Neuronal stem cell (in vitro differentiated cells): ENCODE measurements around the gene TUSC7.

ENCODE experiments used
- DNase-seq: peaks from one replicate; pipeline ENCODE4 v3.0.0-alpha.2; 2013; ENCODE audit warnings: low spot score
- H2AFZ ChIP-seq: one replicate; pipeline ENCODE4 v1.6.1; 2013; ENCODE audit warnings: mild to moderate bottlenecking, low read length, inconsistent platforms
- H2AK5ac ChIP-seq: 2 replicates; pipeline ENCODE4 v1.6.1; 2013; ENCODE audit warnings: low read depth, mild to moderate bottlenecking, inconsistent platforms, low read length, moderate library complexity, mixed read lengths
- H2BK120ac ChIP-seq: 2 replicates; pipeline ENCODE4 v1.6.1; 2013; ENCODE audit warnings: low read depth, mild to moderate bottlenecking, inconsistent platforms, low read length, moderate library complexity, mixed read lengths
- H2BK12ac ChIP-seq: one replicate; pipeline ENCODE4 v1.6.1; 2013; ENCODE audit warnings: low read length, inconsistent platforms
- H2BK15ac ChIP-seq: 2 replicates; pipeline ENCODE4 v1.6.1; 2013; ENCODE audit warnings: mild to moderate bottlenecking, low read length, inconsistent platforms, mixed read lengths
- H2BK5ac ChIP-seq: one replicate; pipeline ENCODE4 v1.6.1; 2013; ENCODE audit warnings: inconsistent platforms, mild to moderate bottlenecking, low read length, moderate library complexity
- H3K14ac ChIP-seq: one replicate; pipeline ENCODE4 v1.6.1; 2013; ENCODE audit warnings: low read length, inconsistent platforms
- H3K18ac ChIP-seq: 2 replicates; pipeline ENCODE4 v1.6.1; 2013; ENCODE audit warnings: low read length, inconsistent platforms
- H3K23ac ChIP-seq: 2 replicates; pipeline ENCODE4 v1.6.1; 2013; ENCODE audit warnings: low read depth, mild to moderate bottlenecking, mixed read lengths, low read length, inconsistent platforms; ENCODE audit not compliant: poor library complexity
- H3K27ac ChIP-seq: replicated peaks from 3 replicates; pipeline ENCODE4 v1.5.1; 2013; ENCODE audit warnings: low read length, inconsistent platforms
- H3K27me3 ChIP-seq, 3 experiments: 2 replicates each; pipeline ENCODE4 v1.6.1; 2013; ENCODE audit warnings: low read length in 3 of 3, mild to moderate bottlenecking in 2 of 3, inconsistent platforms in 1 of 3, low read depth in 1 of 3, mixed read lengths in 1 of 3, moderate library complexity in 1 of 3; ENCODE audit not compliant: control insufficient read depth in 3 of 3, insufficient read depth in 3 of 3
- H3K36me3 ChIP-seq, 2 donors: replicated peaks in 1 of 2; 2 replicates each; pipeline ENCODE4 v1.6.1; 2013; ENCODE audit warnings: low read length in 2 of 2; ENCODE audit not compliant: control insufficient read depth in 2 of 2, insufficient read depth in 2 of 2
- H3K4ac ChIP-seq: 2 replicates; pipeline ENCODE4 v1.6.1; 2013; ENCODE audit warnings: inconsistent platforms, mild to moderate bottlenecking, low read length, moderate library complexity
- H3K4me1 ChIP-seq, 2 donors: 1 replicate in 1 of 2; 2 replicates in 1 of 2; pipeline ENCODE4 v1.6.1; 2013; ENCODE audit warnings: low read length in 2 of 2, low read depth in 1 of 2; ENCODE audit not compliant: control insufficient read depth in 2 of 2, insufficient read depth in 1 of 2
- H3K4me2 ChIP-seq: one replicate; pipeline ENCODE4 v1.6.1; 2013; ENCODE audit warnings: mild to moderate bottlenecking, low read length, inconsistent platforms; ENCODE audit not compliant: insufficient read depth, poor library complexity, severe bottlenecking
- H3K4me3 ChIP-seq, 2 donors: 2 replicates each; pipeline ENCODE4 v1.5.1; 2013; ENCODE audit warnings: low read length in 2 of 2, mild to moderate bottlenecking in 2 of 2, inconsistent platforms in 1 of 2, moderate library complexity in 1 of 2
- H3K79me1 ChIP-seq: one replicate; pipeline ENCODE4 v1.6.1; 2013; ENCODE audit warnings: low read depth, mild to moderate bottlenecking, inconsistent platforms, low read length, moderate library complexity
- H3K9ac ChIP-seq: one replicate; pipeline ENCODE4 v1.6.1; 2013; ENCODE audit warnings: mild to moderate bottlenecking, low read depth, low read length, inconsistent platforms; ENCODE audit not compliant: poor library complexity
- H3K9me3 ChIP-seq, 2 donors: replicated peaks in 1 of 2; 2 replicates each; pipeline versions ENCODE3 to v1.6.1; 2013; ENCODE audit warnings: low read length in 2 of 2, mild to moderate bottlenecking in 2 of 2, inconsistent platforms in 1 of 2, low read depth in 1 of 2, mixed read lengths in 1 of 2, moderate library complexity in 1 of 2; ENCODE audit not compliant: control insufficient read depth in 2 of 2, insufficient read depth in 1 of 2
- H4K8ac ChIP-seq: one replicate; pipeline ENCODE4 v1.6.1; 2013; ENCODE audit warnings: low read depth, mild to moderate bottlenecking, inconsistent platforms, low read length, moderate library complexity
- H4K91ac ChIP-seq: one replicate; pipeline ENCODE4 v1.6.1; 2013; ENCODE audit warnings: low read length, low read depth, mild to moderate bottlenecking, inconsistent platforms; ENCODE audit not compliant: poor library complexity
- WGBS, 2 donors: extraction: QIAGEN DNeasy Blood & Tissue Kit; methylation state at CpG; one replicate each; pipeline ENCODE4 v1.1.7; 2013; ENCODE audit warnings: missing lambda C conversion rate in 2 of 2, mixed read lengths in 1 of 2; ENCODE audit not compliant: insufficient read length in 2 of 2, insufficient replicate concordance in 1 of 2; ENCODE audit errors: extremely low coverage in 2 of 2; 5-methylcytosine and 5-hydroxymethylcytosine counted together

Gene TUSC7

GRCh38 chr3:116739678-116740077, 30.1 kb downstream of the TUSC7 start:
- H3K4me1 ChIP-seq: peaks cover 0 to 3% of the 10 kb centered on the region in 2 donors
- WGBS, 2 donors: no CpG with 5 or more reads among the region's 2 CpGs
- DNase-seq: no peak
- no peaks in the 10 kb centered on the region for H3K79me1 ChIP-seq
- H3K14ac ChIP-seq: no peak overlapping the region
- no peak overlapping the region for H2BK15ac ChIP-seq
- H4K91ac ChIP-seq: no peak overlapping the region
- no peak overlapping the region for H3K9ac ChIP-seq
- no peak overlapping the region for H3K23ac ChIP-seq
- H2BK12ac ChIP-seq: no peak overlapping the region
- H3K36me3 ChIP-seq: no peaks in the 10 kb centered on the region
- H3K4ac ChIP-seq: no peak overlapping the region
- H3K27me3 ChIP-seq: no peaks in the 10 kb centered on the region
- H3K18ac ChIP-seq: no peak overlapping the region
- H2AK5ac ChIP-seq: no peak overlapping the region
- H2AFZ ChIP-seq: no peak overlapping the region
- no peak overlapping the region for H3K27ac ChIP-seq
- peaks cover 0 to 2% of the 10 kb centered on the region in 2 donors for H3K9me3 ChIP-seq
- H2BK120ac ChIP-seq: no peak overlapping the region
- H4K8ac ChIP-seq: no peak overlapping the region
- no peak overlapping the region for H3K4me3 ChIP-seq
- no peak overlapping the region for H3K4me2 ChIP-seq
- H2BK5ac ChIP-seq: no peak overlapping the region

GRCh38 chr3:116740293-116740692, 30.7 kb downstream of the TUSC7 start:
- Histone ChIP-seq H3K4me1 (peaks cover 0 to 3% of the 10 kb centered on the region in 2 donors), H2AFZ (no peak overlapping the region), H2BK15ac (no peak overlapping the region), H3K36me3 (no peaks in the 10 kb centered on the region), H4K8ac (no peak overlapping the region), H3K4ac (no peak overlapping the region), H3K9me3 (no peaks in the 10 kb centered on the region), H3K4me3 (no peak overlapping the region), H3K4me2 (no peak overlapping the region), H2BK120ac (no peak overlapping the region), H2AK5ac (no peak overlapping the region), H4K91ac (no peak overlapping the region), H3K14ac (no peak overlapping the region), H2BK5ac (no peak overlapping the region), H3K18ac (no peak overlapping the region), H3K23ac (no peak overlapping the region), H3K27me3 (no peaks in the 10 kb centered on the region), H3K27ac (no peak overlapping the region), H2BK12ac (no peak overlapping the region), H3K79me1 (no peaks in the 10 kb centered on the region), H3K9ac (no peak overlapping the region)
- DNase-seq: no peak
- WGBS, 2 donors: no CpG with 5 or more reads among the region's 2 CpGs

DNA sequence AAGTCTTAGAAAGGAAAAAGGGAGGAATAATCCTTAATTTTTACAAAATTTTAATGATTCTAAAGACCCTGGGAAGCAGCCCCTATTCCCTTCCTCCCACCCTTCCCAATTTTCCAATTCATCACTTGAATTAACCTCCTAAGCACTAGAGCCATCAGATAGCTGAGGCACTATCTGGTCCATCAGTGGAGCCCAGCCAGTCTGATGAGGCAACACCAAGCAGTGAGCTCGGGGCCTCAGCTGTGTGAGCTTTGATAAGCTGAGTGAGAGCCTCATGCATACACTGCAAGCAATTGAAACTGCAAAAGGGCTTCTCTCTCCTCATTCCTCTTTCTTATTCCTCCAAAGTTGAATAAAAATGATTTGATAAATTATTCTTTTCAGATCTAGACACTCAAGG, 31.9 kb downstream of the TUSC7 start:
- H3K4me2 ChIP-seq: no peak overlapping the region
- H3K4me3 ChIP-seq: no peak overlapping the region
- H2BK5ac ChIP-seq: no peak overlapping the region
- no peak overlapping the region for H3K4ac ChIP-seq
- no peak overlapping the region for H4K8ac ChIP-seq
- no peak overlapping the region for H2AK5ac ChIP-seq
- no peaks in the 10 kb centered on the region for H3K79me1 ChIP-seq
- no CpG with 5 or more reads among the region's 1 CpG for WGBS, 2 donors
- no peaks in the 10 kb centered on the region for H3K9me3 ChIP-seq
- H3K27ac ChIP-seq: no peak overlapping the region
- H3K18ac ChIP-seq: no peak overlapping the region
- no peak overlapping the region for H2BK12ac ChIP-seq
- H3K9ac ChIP-seq: no peak overlapping the region
- no peak overlapping the region for H2BK15ac ChIP-seq
- H3K23ac ChIP-seq: no peak overlapping the region
- no peak overlapping the region for H2AFZ ChIP-seq
- peaks cover 0 to 3% of the 10 kb centered on the region in 2 donors for H3K4me1 ChIP-seq
- no peaks in the 10 kb centered on the region for H3K36me3 ChIP-seq
- DNase-seq: no peak
- H4K91ac ChIP-seq: no peak overlapping the region
- no peaks in the 10 kb centered on the region for H3K27me3 ChIP-seq
- H2BK120ac ChIP-seq: no peak overlapping the region
- H3K14ac ChIP-seq: no peak overlapping the region

- no peak overlapping the region for H3K27ac ChIP-seq
- no peaks in the 10 kb centered on the region for H3K9me3 ChIP-seq
- H3K4ac ChIP-seq: no peak overlapping the region
- H4K91ac ChIP-seq: no peak overlapping the region
- no peak overlapping the region for H2BK12ac ChIP-seq
- H4K8ac ChIP-seq: no peak overlapping the region
- no peak overlapping the region for H3K23ac ChIP-seq
- H2BK120ac ChIP-seq: no peak overlapping the region
- no peak overlapping the region for H3K9ac ChIP-seq
- H3K4me1 ChIP-seq: peaks cover 0 to 3% of the 10 kb centered on the region in 2 donors
- H3K36me3 ChIP-seq: no peaks in the 10 kb centered on the region
- no peak overlapping the region for H3K14ac ChIP-seq
- H3K79me1 ChIP-seq: no peaks in the 10 kb centered on the region
- H3K4me3 ChIP-seq: no peak overlapping the region
- H2AK5ac ChIP-seq: no peak overlapping the region
- no peak for DNase-seq
- no peak overlapping the region for H2BK5ac ChIP-seq
- no peaks in the 10 kb centered on the region for H3K27me3 ChIP-seq
- no peak overlapping the region for H3K18ac ChIP-seq
- no peak overlapping the region for H3K4me2 ChIP-seq
- no peak overlapping the region for H2AFZ ChIP-seq
- H2BK15ac ChIP-seq: no peak overlapping the region
Observed at GRCh38 chr3:116743062-116743461, 33.5 kb downstream of the TUSC7 start.
